HG02885 (cell line): Measurements from ENCODE around the gene RFNG.

Experiments
- ATAC-seq: cut with Tn5 transposase; IDR thresholded peaks from one replicate; pipeline ENCODE4 v1.9.1; 2021; ENCODE audit warnings: mild to moderate bottlenecking; ENCODE audit not compliant: unreplicated experiment, poor library complexity

RFNG gene

GRCh38 chr17:82079001-82079677 is 27.5 kb upstream of the RFNG start:
- ATAC-seq, result no peak

GRCh38 chr17:82078433-82078832 is 26.8 kb upstream of the RFNG start:
- no peak for ATAC-seq

DNA sequence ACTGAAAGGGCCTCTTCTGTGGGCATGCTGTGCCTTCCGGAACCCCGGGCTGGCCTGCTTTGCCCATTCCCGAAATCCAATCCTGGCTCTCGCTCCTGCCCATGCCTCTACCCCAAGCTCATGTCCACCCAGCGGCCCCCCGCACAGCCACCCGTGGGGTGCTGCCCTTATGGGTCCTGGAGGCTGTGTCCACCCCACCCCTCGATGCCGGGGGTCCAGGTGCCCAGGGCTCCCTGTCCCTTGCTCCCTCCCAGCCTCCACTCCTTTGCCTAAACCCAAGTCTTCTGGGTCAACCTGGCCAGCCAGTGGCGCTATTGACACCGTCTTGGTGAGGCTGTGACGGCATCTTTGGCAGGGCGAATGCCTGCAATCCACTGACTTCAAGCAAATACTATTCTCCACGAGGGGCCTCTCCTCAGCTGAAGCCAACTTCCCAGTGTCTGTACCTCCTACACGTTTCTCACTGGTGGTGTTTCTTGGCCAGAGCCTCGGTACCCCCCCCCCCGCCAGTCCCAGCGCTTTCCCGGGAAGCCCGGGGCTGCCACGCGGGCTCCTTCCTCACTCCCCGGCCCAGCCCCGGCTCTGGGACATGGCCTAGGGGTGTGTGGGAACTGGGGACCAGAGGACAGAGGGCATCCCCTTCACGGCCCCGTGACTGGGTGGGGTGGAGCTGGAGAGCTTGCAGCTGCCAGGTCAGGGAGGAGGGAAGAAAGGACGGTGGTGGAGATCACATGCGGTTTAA is 26.2 kb upstream of the RFNG start:
- no peak for ATAC-seq

DNA sequence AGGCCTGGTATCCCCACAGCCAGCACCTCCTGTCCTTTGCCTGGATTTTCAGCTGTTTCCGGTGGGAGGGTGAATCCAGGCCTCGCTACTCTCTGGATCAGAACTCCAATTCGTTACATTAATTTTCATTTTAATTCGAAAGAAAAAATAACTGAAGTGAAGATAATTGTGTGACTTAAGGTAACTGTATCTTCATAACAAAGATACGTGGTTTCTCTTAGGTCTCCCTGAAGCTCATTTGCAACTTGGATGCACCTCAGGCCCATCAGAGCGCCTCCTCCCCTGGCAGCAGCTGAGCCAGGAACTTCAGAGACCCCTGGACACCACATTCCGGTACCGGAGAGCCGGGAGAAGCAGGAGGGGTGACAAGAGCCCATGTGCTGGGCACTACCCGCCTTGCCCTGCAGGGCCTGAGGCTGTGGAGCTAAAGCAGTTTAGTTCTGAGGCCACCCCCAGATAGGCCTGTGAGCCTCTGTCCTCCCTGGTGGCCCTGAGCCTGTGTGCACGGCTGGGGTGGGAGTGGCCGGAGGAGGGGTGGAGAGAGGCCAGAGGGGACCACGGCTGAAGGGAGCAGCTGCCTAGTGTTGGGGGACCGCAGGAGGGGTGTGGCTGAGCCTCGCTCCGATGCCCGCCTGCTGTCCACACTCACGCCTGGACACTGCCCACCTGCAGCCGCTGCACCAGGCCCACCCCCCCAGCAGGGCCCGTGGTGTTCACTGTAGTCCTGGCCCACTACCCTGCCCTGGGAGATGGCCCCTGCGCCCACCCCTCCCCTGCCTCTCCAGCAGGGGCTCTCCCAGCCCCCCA is 25.4 kb upstream of the RFNG start:
- no peak for ATAC-seq

DNA sequence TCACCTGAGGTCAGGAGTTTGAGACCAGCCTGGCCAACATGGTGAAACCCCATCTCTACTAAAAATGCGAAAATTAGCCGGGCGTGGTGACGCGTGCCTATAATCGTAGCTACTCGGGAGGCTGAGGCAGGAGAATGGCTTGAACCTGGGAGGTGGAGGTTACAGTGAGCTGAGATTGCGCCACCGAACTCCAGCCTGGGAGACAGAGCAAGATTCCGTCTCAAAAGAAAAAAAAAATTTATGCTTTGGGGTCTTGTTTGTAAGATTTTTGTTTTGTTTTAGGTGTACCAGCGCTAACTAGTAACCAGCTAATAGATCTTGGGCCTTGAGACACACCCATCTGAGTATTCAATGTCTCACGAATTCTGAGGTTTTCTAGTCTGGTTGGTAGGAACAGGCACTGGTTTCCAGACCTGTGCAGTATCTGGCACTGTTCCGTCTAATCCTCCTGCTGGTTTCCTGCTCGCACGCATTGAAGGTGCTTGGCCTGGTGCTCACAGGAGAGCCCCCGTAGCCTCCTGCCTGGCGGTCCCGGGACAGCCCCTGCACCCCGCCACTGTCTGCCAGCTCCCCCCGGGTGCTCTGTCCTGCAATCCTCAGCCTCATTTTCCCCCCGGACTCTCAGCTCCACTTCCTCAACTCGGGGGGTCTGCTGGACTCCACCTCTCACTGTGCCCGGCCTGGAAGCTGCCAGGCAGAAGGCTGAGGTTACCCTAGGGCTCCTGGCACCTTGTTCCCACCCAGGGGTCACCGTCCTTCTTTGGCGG is 24.6 kb upstream of the RFNG start:
- ATAC-seq, result no peak

- no peak for ATAC-seq
Observed at GRCh38 chr17:82073446-82073845, 21.8 kb upstream of the RFNG start.

DNA sequence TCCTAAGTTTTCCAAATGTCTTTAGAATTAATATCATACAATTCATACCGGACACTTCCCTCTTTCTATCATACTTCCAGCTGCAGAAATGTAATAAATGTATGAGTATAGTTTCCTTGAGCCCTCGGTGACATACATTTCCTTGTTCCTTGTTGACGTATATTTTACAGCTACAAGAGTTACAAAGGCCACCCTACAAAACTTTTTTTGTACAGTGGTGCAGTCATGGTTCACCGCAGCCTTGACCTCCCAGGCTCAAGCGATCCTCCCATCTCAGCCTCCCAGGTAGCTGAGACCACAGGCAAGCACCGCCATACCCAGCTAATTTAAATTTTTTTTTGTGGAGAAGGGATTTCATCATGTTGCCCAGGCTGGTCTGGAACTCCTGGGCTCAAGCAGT is 21.2 kb upstream of the RFNG start:
- ATAC-seq, result no peak

DNA sequence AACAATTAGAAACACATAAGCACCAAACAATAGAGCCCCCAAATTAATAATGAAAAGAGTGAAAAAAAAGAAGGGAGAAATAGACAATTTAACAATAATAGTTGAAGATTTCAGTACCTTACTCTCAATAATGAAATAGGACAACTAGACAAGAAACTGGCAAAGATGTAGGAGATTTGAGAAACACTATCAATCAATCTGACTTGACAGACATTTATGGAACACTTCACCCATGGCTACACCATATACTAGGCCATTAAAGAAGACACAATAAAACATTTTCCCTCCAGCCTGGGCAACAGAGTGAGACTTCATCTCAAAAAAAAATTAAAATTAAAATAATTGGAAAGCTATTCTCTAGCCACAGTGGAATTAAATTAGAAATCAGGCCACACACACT is 19.0 kb upstream of the RFNG start:
- ATAC-seq, result no peak

DNA sequence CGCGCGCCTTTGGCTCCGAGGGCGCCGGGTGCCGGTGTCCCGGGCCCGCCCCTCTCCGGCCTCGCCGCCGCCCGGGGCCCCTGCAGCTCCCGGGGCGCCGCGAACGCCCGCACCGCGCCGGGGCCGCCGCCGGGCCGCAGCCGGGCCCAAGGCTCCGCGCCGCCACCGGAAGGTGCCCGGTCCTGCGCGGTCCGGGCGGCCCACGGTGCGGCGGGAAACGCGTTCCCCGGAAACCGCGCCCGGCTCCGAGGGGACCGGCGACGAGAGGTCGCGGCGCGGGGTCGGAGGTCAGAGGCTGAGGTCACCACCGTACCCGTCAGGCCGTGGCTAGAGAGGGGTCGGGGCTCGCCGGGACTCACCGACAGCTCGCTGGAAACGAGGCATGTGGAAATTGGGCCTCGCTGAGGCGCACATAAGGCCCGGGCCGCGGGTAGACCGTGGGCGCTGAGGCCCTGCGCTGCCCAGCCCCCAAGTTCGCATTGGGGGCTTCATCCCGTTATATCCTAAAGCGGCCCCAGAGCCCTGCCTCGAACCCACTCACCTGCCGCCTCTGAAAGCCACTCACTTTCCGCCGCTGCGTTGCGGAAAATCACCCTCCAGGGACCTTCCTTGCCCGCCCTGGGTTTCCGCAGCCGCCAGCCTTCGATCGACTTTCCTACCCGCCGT is 14.2 kb upstream of the RFNG start, which contains the start of gene DUS1L:
Gene DUS1L (minus strand): TSS at position 167 of the 666 bp plus-strand sequence. CDS start 745 bp downstream, outside the sequence.
- ATAC-seq, result peak; percentile 78

DNA sequence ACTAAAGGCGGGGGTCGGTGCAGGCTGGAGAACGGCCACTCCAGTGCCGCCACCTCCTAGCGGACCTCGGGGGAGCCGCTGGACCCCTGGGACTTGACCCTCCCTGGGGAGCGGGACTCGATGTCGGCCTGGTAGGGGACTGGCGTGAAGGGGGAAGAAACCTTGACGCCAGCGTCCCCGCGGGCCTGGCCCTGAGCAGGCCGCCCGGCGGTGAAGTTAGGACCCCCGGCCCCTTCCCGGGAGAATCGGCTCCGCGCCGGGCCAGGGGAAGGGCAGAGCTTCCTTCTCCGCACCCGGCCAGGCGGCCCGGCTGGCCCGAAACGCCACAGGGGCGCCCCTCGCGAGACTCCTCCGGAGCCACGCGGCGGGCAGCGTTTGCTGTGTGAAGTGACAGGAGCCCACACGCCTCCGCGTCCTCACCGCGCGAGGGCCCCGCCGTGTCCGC is 13.6 kb upstream of the RFNG start:
- peak; percentile 43 for ATAC-seq

GRCh38 chr17:82064433-82065192 is 13.0 kb upstream of the RFNG start:
- ATAC-seq, result no peak

GRCh38 chr17:82063424-82064415 is 12.1 kb upstream of the RFNG start:
- ATAC-seq, result no peak

DNA sequence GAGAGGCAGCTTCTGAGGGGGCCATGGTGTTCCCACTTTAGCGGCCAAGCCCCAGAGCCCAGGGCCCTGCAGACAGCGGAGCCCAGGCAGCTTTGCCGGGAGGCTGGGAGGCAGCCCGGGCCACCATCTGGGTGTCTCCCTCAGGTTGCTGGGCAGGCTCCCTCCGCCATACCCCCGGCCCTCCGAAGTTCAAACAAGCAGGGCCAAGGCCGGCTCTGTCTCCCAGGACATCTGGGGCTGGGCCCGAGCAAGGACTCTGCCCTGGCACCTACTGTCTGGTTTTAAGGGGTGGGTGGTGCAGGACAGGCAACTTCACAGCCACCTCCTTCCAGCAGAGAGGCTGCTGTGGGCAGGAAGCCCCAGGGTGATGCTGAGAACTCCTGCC is 11.4 kb upstream of the RFNG start:
- no peak for ATAC-seq

GRCh38 chr17:82062076-82062983 is 10.7 kb upstream of the RFNG start:
- no peak for ATAC-seq

- ATAC-seq, result no peak
Observed at GRCh38 chr17:82061047-82061925, 9.7 kb upstream of the RFNG start.

- no peak for ATAC-seq
Observed at GRCh38 chr17:82060614-82061013, 9.0 kb upstream of the RFNG start.
